Endodermal cell (in vitro differentiated cells): Measurements from ENCODE around the gene ABCA4. TPM values are rescaled to one million over a fixed set of nuclear protein-coding genes. Genes with fewer than 3 reads are reported as not detected.

Source experiments
- DNase-seq: peaks from one replicate; pipeline ENCODE4 v3.0.0-alpha.2; 2017
- H3K27ac ChIP-seq: 2 replicates; pipeline ENCODE4 v1.5.1; 2013; ENCODE audit warnings: mild to moderate bottlenecking, low read depth, low read length, moderate library complexity
- H3K27me3 ChIP-seq: 2 replicates; pipeline ENCODE4 v1.6.1; 2013; ENCODE audit warnings: mild to moderate bottlenecking, low read length, moderate library complexity; ENCODE audit not compliant: insufficient read depth, control insufficient read depth, poor library complexity, severe bottlenecking
- H3K36me3 ChIP-seq: 2 replicates; pipeline ENCODE4 v1.7.0; 2013; ENCODE audit warnings: mild to moderate bottlenecking, low read length, moderate library complexity; ENCODE audit not compliant: control insufficient read depth, insufficient read depth
- H3K4me1 ChIP-seq: one replicate; pipeline ENCODE4 v1.7.0; 2013; ENCODE audit warnings: low read length; ENCODE audit not compliant: control insufficient read depth, insufficient read depth
- H3K4me3 ChIP-seq: 2 replicates; pipeline ENCODE4 v1.5.1; 2013; ENCODE audit warnings: mild to moderate bottlenecking, low read length, moderate library complexity
- H3K9ac ChIP-seq: 2 replicates; pipeline ENCODE4 v1.6.1; 2013; ENCODE audit warnings: mild to moderate bottlenecking, low read length, moderate library complexity; ENCODE audit not compliant: poor library complexity, severe bottlenecking; ENCODE audit errors: extremely low read depth
- H3K9me3 ChIP-seq: 2 replicates; pipeline ENCODE4 v1.6.1; 2013; ENCODE audit warnings: mild to moderate bottlenecking, low read length, moderate library complexity; ENCODE audit not compliant: control insufficient read depth
- H3K27ac Mint-ChIP-seq: 2 replicates; pipeline ENCODE4 v1.8.0; 2020; ENCODE audit warnings: mixed read lengths
- H3K27me3 Mint-ChIP-seq: 2 replicates; pipeline ENCODE4 v1.8.0; 2021; ENCODE audit warnings: mild to moderate bottlenecking, mixed read lengths; ENCODE audit not compliant: insufficient read depth
- H3K36me3 Mint-ChIP-seq: 2 replicates; pipeline ENCODE4 v1.8.0; 2020; ENCODE audit warnings: low read depth, mixed read lengths
- H3K4me1 Mint-ChIP-seq: 2 replicates; pipeline ENCODE4 v1.8.0; 2020; ENCODE audit warnings: mixed read lengths
- H3K4me3 Mint-ChIP-seq: 2 replicates; pipeline ENCODE4 v1.8.0; 2020; ENCODE audit warnings: mild to moderate bottlenecking, moderate library complexity, mixed read lengths
- H3K9me3 Mint-ChIP-seq: 2 replicates; pipeline ENCODE4 v1.8.0; 2020; ENCODE audit warnings: mild to moderate bottlenecking, mixed read lengths
- WGBS, 2 experiments: methylation state at CpG; one replicate each; pipeline versions ENCODE4 v1.1.5 to v1.1.7; 2013; ENCODE audit warnings: missing lambda C conversion rate in 2 of 2, mixed read lengths in 1 of 2; ENCODE audit not compliant: insufficient coverage in 1 of 2, insufficient read length in 1 of 2; 5-methylcytosine and 5-hydroxymethylcytosine counted together
- total RNA-seq, 2 donors: library from RNA; stranded (reverse); fragmentation: NEBNext Ultra II Directional in 1 of 2; extraction: Animal tissue kit (Norgen Biotek cat#: 25700) in 1 of 2; gene quantifications; 2 replicates in 1 of 2; 3 replicates in 1 of 2; pipeline ENCODE4 v1.2.1, GENCODE V29; 2021
- TF ChIP-seq, protein P1 (sequence below): fragments of 200-600 bp; sonication (generic); conservative IDR thresholded peaks from 2 replicates; pipeline ENCODE4 v1.5.0; 2021; ENCODE audit warnings: antibody characterized with exemption, mild to moderate bottlenecking

Gene ABCA4
- total RNA-seq, 2 donors from 2014 or later, result 1.6 to 1.7 TPM

DNA sequence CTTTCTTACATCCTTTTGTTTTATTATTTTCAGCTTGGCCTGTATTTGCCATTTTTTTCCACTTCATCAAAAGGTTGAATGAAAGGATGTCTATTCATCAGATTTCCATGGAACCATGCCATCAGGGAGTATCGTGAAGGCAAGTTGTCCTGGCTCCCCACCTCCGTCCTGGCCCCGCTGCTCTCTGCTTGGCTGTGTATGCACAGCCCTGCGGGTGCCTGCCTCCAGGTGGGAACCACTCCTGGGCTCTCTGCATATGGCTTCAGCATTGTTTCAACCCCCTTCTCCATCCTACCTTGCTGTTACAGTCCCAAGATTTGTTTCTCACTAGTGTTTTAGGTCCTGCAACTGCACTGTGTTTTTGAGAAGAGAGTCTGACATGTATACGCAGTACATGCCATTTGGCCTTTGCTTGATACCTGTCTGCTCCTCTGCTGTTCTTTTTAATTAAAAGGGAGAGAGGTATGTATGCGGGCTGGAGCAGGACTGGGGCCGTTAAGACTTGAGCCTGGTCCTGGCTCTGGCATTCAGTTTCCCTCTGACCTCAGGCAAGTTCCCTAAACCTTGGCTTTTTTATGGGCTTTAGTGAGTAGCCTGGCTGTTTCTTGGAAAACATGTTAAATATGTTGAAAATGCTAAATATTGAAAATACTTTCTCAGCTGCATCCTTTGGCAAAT is 141.8 kb downstream of the ABCA4 start:
- Mint-ChIP-seq H3K4me1 (peaks cover 18% of the 10 kb centered on the region), H3K27ac (no peak overlapping the region), H3K27me3 (no peaks in the 10 kb centered on the region), H3K36me3 (no peaks in the 10 kb centered on the region), H3K4me3 (no peak overlapping the region), H3K9me3 (peaks cover 3% of the 10 kb centered on the region)
- TF ChIP-seq, protein P1, sequence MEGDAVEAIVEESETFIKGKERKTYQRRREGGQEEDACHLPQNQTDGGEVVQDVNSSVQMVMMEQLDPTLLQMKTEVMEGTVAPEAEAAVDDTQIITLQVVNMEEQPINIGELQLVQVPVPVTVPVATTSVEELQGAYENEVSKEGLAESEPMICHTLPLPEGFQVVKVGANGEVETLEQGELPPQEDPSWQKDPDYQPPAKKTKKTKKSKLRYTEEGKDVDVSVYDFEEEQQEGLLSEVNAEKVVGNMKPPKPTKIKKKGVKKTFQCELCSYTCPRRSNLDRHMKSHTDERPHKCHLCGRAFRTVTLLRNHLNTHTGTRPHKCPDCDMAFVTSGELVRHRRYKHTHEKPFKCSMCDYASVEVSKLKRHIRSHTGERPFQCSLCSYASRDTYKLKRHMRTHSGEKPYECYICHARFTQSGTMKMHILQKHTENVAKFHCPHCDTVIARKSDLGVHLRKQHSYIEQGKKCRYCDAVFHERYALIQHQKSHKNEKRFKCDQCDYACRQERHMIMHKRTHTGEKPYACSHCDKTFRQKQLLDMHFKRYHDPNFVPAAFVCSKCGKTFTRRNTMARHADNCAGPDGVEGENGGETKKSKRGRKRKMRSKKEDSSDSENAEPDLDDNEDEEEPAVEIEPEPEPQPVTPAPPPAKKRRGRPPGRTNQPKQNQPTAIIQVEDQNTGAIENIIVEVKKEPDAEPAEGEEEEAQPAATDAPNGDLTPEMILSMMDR, result no peak
- Histone ChIP-seq H3K27ac (no peak overlapping the region), H3K4me1 (peaks cover 8% of the 10 kb centered on the region), H3K27me3 (no peaks in the 10 kb centered on the region), H3K4me3 (no peak overlapping the region), H3K9me3 (peaks cover 6% of the 10 kb centered on the region), H3K9ac (no peak overlapping the region), H3K36me3 (no peaks in the 10 kb centered on the region)
- WGBS, 2 experiments, result 91 to 100% methylated on average over 3 to 7 of the region's 7 CpGs
- DNase-seq, result no peak

DNA sequence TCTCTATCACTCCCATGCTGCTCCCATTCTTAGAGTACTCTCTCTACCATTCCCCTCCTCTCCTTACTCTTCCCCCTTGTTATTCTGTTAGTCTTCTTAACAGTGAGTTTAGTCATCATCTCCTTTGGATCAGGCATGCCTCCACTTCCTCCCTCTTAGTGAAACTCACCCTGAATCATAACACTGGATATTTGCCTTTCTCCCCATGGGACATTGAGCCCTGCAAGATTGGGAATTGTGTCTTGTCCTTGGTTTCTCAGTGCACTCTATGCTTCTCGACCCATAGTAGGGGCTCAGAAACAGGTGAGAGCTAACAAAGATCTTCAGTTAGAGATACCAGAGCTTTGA is 143.4 kb downstream of the ABCA4 start:
- H3K4me3 ChIP-seq, result no peak overlapping the region
- peaks cover 3% of the 10 kb centered on the region for H3K9me3 Mint-ChIP-seq
- no peak for DNase-seq
- no peak overlapping the region for H3K4me3 Mint-ChIP-seq
- no peaks in the 10 kb centered on the region for H3K36me3 Mint-ChIP-seq
- no peaks in the 10 kb centered on the region for H3K36me3 ChIP-seq
- H3K4me1 ChIP-seq, result peaks cover 8% of the 10 kb centered on the region
- peaks cover 6% of the 10 kb centered on the region for H3K9me3 ChIP-seq
- peaks cover 18% of the 10 kb centered on the region for H3K4me1 Mint-ChIP-seq
- no peak overlapping the region for H3K9ac ChIP-seq
- TF ChIP-seq, protein P1, result no peak
- no peak overlapping the region for H3K27ac ChIP-seq
- H3K27me3 ChIP-seq, result no peaks in the 10 kb centered on the region
- no peaks in the 10 kb centered on the region for H3K27me3 Mint-ChIP-seq
- WGBS, 2 experiments, result 89% methylated on average over 1 of the region's 1 CpG; no CpG with 5 or more reads in 1 of the 2 experiments
- H3K27ac Mint-ChIP-seq, result no peak overlapping the region

DNA sequence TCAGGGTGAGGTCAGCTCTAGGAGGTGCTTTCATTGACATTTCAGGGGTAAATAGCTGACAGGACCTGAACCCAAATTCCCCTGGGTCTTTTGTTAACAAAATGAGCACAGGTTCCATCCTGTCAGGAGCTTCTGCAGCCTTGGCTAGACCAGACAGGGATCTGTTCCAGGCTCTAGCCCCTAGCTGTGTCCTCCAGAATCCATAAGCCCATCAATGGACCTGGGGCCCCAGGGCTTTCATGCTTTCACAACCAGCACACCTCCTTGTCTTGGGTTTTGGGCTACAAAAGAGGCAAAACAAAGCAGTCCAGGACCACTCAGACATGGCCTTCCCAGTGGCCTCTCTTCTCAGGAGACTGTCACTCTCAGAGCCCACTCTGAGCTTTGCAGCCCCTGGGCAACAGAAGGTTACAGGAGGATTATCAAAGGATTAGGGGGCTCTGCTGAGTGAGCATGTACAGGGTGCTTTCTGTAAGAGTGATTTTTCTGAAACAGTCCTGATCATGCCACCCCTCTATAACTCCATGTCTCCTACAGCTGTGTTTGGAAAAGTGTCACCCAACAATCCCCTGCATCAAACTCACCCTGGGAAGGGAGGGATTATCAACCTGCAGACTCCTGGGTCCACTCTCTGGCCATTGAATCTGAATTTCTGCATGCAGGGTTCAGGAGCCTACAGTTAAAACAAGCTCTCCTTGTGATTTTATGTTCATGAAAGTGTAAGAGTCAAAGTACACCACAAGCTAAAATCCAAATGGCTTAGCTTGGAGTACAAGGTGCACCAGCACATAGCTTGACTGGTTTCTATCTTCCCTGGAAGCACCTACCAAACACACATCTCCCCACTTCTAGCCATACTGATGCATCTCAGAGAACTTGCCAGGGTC is 144.0 kb downstream of the ABCA4 start:
- no peak overlapping the region for H3K27ac Mint-ChIP-seq
- H3K36me3 Mint-ChIP-seq, result no peaks in the 10 kb centered on the region
- no peaks in the 10 kb centered on the region for H3K27me3 Mint-ChIP-seq
- peaks cover 3% of the 10 kb centered on the region for H3K9me3 Mint-ChIP-seq
- no peak overlapping the region for H3K27ac ChIP-seq
- H3K4me1 ChIP-seq, result peaks cover 8% of the 10 kb centered on the region
- TF ChIP-seq, protein P1, result no peak
- no peaks in the 10 kb centered on the region for H3K36me3 ChIP-seq
- H3K27me3 ChIP-seq, result no peaks in the 10 kb centered on the region
- H3K4me3 ChIP-seq, result no peak overlapping the region
- no peak overlapping the region for H3K9ac ChIP-seq
- no peak overlapping the region for H3K4me3 Mint-ChIP-seq
- H3K4me1 Mint-ChIP-seq, result peaks cover 18% of the 10 kb centered on the region
- H3K9me3 ChIP-seq, result peaks cover 6% of the 10 kb centered on the region
- no peak for DNase-seq
